Neural progenitor cell (in vitro differentiated cells): ENCODE data around the gene TNIP2. TPM values are rescaled to one million over a fixed set of nuclear protein-coding genes. Genes with fewer than 3 reads are reported as not detected.

Experiments
- DNase-seq: peaks from one replicate; pipeline ENCODE4 v3.0.0-alpha.2; 2016; ENCODE audit warnings: low spot score
- H2AFZ ChIP-seq: fragments of 200-600 bp; sonication (generic); replicated peaks from 2 replicates; pipeline ENCODE4 v1.6.1; 2016; ENCODE audit warnings: antibody characterized with exemption
- H3F3A ChIP-seq: fragments of 200-600 bp; sonication (generic); 2 replicates; pipeline ENCODE4 v1.6.1; 2016; ENCODE audit warnings: antibody characterized with exemption, low read depth
- H3K27ac ChIP-seq: fragments of 200-600 bp; sonication (generic); 2 replicates; pipeline ENCODE4 v1.5.1; 2016; ENCODE audit warnings: mild to moderate bottlenecking
- H3K27me3 ChIP-seq: fragments of 200-600 bp; sonication (generic); 2 replicates; pipeline ENCODE4 v1.6.1; 2016; ENCODE audit warnings: mild to moderate bottlenecking, moderate library complexity
- H3K36me3 ChIP-seq: fragments of 200-600 bp; sonication (generic); 2 replicates; pipeline ENCODE4 v1.5.1; 2016
- H3K4me1 ChIP-seq: fragments of 200-600 bp; sonication (generic); 2 replicates; pipeline ENCODE4 v1.6.1; 2016; ENCODE audit warnings: mixed run types
- H3K4me2 ChIP-seq: fragments of 200-600 bp; sonication (generic); 2 replicates; pipeline ENCODE4 v1.6.1; 2016
- H3K4me3 ChIP-seq: fragments of 200-600 bp; sonication (generic); 2 replicates; pipeline ENCODE4 v1.5.1; 2016
- H3K79me2 ChIP-seq: fragments of 200-600 bp; sonication (generic); 2 replicates; pipeline ENCODE4 v1.6.1; 2016; ENCODE audit warnings: low read depth
- H3K9ac ChIP-seq: fragments of 200-600 bp; sonication (generic); 2 replicates; pipeline ENCODE4 v1.6.1; 2016
- H3K9me3 ChIP-seq: fragments of 200-600 bp; sonication (generic); 2 replicates; pipeline ENCODE4 v1.5.1; 2016; ENCODE audit warnings: low read depth
- H4K20me1 ChIP-seq: fragments of 200-600 bp; sonication (generic); 2 replicates; pipeline ENCODE4 v1.6.1; 2016; ENCODE audit warnings: low read depth
- H3K27ac Mint-ChIP-seq: 3 replicates; pipeline ENCODE4 v1.8.0; 2021; ENCODE audit warnings: mixed read lengths
- H3K27me3 Mint-ChIP-seq: 2 replicates; pipeline ENCODE4 v1.8.0; 2022; ENCODE audit warnings: low read depth, mild to moderate bottlenecking, inconsistent platforms, moderate library complexity, mixed read lengths; ENCODE audit not compliant: insufficient read depth
- H3K36me3 Mint-ChIP-seq: 3 replicates; pipeline ENCODE4 v1.8.0; 2021; ENCODE audit warnings: mixed read lengths
- H3K4me1 Mint-ChIP-seq: 3 replicates; pipeline ENCODE4 v1.8.0; 2021; ENCODE audit warnings: mixed read lengths
- H3K4me3 Mint-ChIP-seq: 3 replicates; pipeline ENCODE4 v1.8.0; 2021; ENCODE audit warnings: mild to moderate bottlenecking, moderate library complexity, mixed read lengths
- H3K9me3 Mint-ChIP-seq: 3 replicates; pipeline ENCODE4 v1.8.0; 2020; ENCODE audit warnings: mixed read lengths
- CTCF ChIP-seq: fragments of 200-600 bp; sonication (generic); IDR thresholded peaks from 2 replicates; pipeline ENCODE4 v1.5.1; 2017; ENCODE audit warnings: antibody characterized with exemption, mild to moderate bottlenecking
- EZH2 ChIP-seq: fragments of 200-600 bp; sonication (generic); IDR thresholded peaks from 2 replicates; pipeline ENCODE4 v1.6.1; 2017; ENCODE audit warnings: antibody characterized with exemption, mild to moderate bottlenecking, moderate library complexity
- EZH2phosphoT487 ChIP-seq: fragments of 200-600 bp; sonication (generic); IDR thresholded peaks from 2 replicates; pipeline ENCODE4 v1.6.1; 2017; ENCODE audit warnings: antibody characterized with exemption
- total RNA-seq: library from RNA; depleted of rRNA; stranded (reverse); fragments of >200 nt; gene quantifications from 2 replicates; pipeline ENCODE4 v1.2.3, GENCODE V29; 2015; ENCODE audit warnings: low replicate concordance

The TNIP2 gene
- total RNA-seq, 1 donor from 2014 or later, result 24.5 TPM

- Histone ChIP-seq H3K4me1 (peaks cover 13% of the 10 kb centered on the region), H3K27me3 (peaks cover 25% of the 10 kb centered on the region), H3K36me3 (no peaks in the 10 kb centered on the region), H3K9ac (no peak overlapping the region), H3K9me3 (no peaks in the 10 kb centered on the region), H3K79me2 (no peaks in the 10 kb centered on the region), H3K27ac (no peak overlapping the region), H3F3A (peaks cover 5% of the 10 kb centered on the region), H3K4me3 (no peak overlapping the region), H2AFZ (no peak overlapping the region), H3K4me2 (no peak overlapping the region), H4K20me1 (no peaks in the 10 kb centered on the region)
- Mint-ChIP-seq H3K9me3 (no peaks in the 10 kb centered on the region), H3K4me3 (no peak overlapping the region), H3K27ac (no peak overlapping the region), H3K27me3 (peaks cover 6% of the 10 kb centered on the region), H3K4me1 (peaks cover 12% of the 10 kb centered on the region), H3K36me3 (no peaks in the 10 kb centered on the region)
- TF ChIP-seq CTCF, result no peak
- TF ChIP-seq EZH2phosphoT487, result no peak
- no peak for TF ChIP-seq EZH2
- DNase-seq, result peak; percentile 1
Observed at GRCh38 chr4:2797545-2798305, 41.6 kb upstream of the TNIP2 start.

GRCh38 chr4:2796849-2797544 is 40.9 kb upstream of the TNIP2 start:
- peak; percentile 1 for DNase-seq
- no peak overlapping the region for H3K9ac ChIP-seq
- no peaks in the 10 kb centered on the region for H3K79me2 ChIP-seq

More at GRCh38 chr4:2796849-2797544, 40.9 kb upstream of the TNIP2 start:
- Histone ChIP-seq H3F3A (peaks cover 5% of the 10 kb centered on the region), H4K20me1 (no peaks in the 10 kb centered on the region), H3K27ac (no peak overlapping the region), H3K4me3 (no peak overlapping the region), H3K27me3 (peaks cover 32% of the 10 kb centered on the region), H3K9me3 (no peaks in the 10 kb centered on the region), H2AFZ (no peak overlapping the region), H3K36me3 (no peaks in the 10 kb centered on the region), H3K4me2 (no peak overlapping the region), H3K4me1 (peaks cover 13% of the 10 kb centered on the region)
- Mint-ChIP-seq H3K27ac (no peak overlapping the region), H3K36me3 (no peaks in the 10 kb centered on the region), H3K4me3 (no peak overlapping the region), H3K9me3 (no peaks in the 10 kb centered on the region), H3K4me1 (peaks cover 12% of the 10 kb centered on the region), H3K27me3 (peaks cover 6% of the 10 kb centered on the region)
- TF ChIP-seq CTCF (no peak), EZH2 (no peak), EZH2phosphoT487 (no peak)
